Measurements from ENCODE around the gene MYB. TPM values are rescaled to one million over a fixed set of nuclear protein-coding genes. Genes with fewer than 3 reads are reported as not detected.
"Not testable (repeated sequence)": the region's sequence is repeated elsewhere in the genome, so short reads cannot be mapped to it uniquely, and the experiment has no call there.

MYB gene
- total RNA-seq, 3 donors from 2014 or later = 1.1 to 61.9 (median 37.0) TPM

DNA sequence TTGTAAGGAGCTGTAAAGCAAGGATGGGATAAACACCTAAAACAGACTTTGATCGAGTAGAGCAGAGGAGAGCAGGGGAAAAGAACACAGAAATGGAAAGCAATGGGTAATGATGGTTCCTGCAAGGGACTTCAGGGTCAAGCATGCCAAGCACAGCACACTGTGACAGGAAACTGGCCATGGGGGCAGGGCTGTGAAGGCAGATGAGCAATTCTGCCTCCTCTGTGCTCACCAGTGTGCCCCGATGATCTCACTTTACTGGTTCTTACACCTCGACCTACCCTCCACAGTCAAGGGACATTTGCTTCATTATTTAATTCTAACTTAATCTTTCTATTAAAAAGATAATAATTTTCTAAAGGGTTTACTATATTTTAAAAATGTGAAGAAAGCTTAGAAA lies 21.6 kb upstream of the MYB start:
- H3K4me3 ChIP-seq = no peak overlapping the region
- DNase-seq (ENCODE audit: low spot score in 2 of 2) = no peak
- TF ChIP-seq, protein P1, sequence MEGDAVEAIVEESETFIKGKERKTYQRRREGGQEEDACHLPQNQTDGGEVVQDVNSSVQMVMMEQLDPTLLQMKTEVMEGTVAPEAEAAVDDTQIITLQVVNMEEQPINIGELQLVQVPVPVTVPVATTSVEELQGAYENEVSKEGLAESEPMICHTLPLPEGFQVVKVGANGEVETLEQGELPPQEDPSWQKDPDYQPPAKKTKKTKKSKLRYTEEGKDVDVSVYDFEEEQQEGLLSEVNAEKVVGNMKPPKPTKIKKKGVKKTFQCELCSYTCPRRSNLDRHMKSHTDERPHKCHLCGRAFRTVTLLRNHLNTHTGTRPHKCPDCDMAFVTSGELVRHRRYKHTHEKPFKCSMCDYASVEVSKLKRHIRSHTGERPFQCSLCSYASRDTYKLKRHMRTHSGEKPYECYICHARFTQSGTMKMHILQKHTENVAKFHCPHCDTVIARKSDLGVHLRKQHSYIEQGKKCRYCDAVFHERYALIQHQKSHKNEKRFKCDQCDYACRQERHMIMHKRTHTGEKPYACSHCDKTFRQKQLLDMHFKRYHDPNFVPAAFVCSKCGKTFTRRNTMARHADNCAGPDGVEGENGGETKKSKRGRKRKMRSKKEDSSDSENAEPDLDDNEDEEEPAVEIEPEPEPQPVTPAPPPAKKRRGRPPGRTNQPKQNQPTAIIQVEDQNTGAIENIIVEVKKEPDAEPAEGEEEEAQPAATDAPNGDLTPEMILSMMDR (IDR thresholded peaks at IDR 0.05) = no peak
- TF ChIP-seq POLR2AphosphoS5 (IDR thresholded peaks at IDR 0.05) (no peak), POLR2A (IDR thresholded peaks at IDR 0.05) (no peak)
- no peaks in the 10 kb centered on the region for H3K9me3 ChIP-seq
- H3K27me3 ChIP-seq = no peaks in the 10 kb centered on the region
- H3K27ac ChIP-seq = no peak overlapping the region
- H3K36me3 ChIP-seq = no peaks in the 10 kb centered on the region
- intact Hi-C loops (cut with DNase I; ENCODE audit: low total_unique reads) = no loop called here
- H3K4me1 ChIP-seq = no peaks in the 10 kb centered on the region

DNA sequence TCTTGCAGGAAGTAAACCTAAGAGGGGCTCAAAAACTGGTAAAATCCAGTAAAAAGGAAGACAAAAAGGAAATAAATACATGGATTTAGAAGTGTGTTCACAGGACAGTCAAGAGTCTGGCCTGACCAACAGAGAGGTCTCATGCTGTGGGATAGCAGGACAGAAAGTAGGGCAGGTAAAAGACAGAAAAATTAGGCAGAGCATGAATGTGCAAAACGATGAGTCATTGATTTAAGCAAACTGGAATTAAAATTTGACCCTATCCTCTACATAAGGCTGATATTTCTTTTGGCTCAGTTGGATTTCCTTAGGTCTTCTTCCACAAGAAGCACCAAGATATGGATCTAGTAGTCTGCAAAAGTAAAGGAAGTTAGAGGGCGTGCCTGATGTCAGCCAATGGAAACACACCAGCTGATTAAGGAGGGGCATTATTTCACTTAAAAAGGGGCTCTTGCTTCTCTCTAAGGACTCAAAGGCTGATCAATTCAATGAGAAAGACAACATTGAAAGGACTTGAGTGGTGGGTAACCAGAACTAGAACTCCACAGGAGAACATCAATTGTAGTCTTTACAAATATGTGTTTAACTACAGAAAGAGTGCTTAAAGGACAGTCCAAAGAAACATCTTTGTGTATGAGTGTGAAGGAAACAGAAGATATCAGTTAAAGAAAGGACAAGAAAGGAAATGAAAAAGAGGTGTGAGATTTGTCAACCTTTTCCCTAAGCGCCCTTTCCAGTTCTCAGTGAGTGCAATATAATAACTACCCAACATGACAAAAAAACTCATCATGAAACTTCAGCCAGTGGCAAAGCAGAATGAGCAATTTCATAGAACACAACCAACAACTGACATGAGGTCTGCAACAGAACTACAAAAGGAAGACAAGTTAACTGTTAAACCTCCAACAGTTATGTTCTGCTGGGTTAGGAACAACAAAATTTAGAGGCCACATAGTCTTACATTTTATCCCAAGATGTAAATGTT lies 19.4 kb upstream of the MYB start:
- Histone ChIP-seq H3K4me1 (no peaks in the 10 kb centered on the region), H3K27me3 (no peaks in the 10 kb centered on the region), H3K27ac (no peak overlapping the region), H3K9me3 (no peaks in the 10 kb centered on the region), H3K36me3 (no peaks in the 10 kb centered on the region), H3K4me3 (no peak overlapping the region)
- no peak for DNase-seq (ENCODE audit: low spot score in 2 of 2)
- intact Hi-C loops (cut with DNase I; ENCODE audit: low total_unique reads) = no loop called here
- TF ChIP-seq, protein P1 (IDR thresholded peaks at IDR 0.05) = no peak
- TF ChIP-seq POLR2A (IDR thresholded peaks at IDR 0.05) (no peak), POLR2AphosphoS5 (IDR thresholded peaks at IDR 0.05) (no peak)

DNA sequence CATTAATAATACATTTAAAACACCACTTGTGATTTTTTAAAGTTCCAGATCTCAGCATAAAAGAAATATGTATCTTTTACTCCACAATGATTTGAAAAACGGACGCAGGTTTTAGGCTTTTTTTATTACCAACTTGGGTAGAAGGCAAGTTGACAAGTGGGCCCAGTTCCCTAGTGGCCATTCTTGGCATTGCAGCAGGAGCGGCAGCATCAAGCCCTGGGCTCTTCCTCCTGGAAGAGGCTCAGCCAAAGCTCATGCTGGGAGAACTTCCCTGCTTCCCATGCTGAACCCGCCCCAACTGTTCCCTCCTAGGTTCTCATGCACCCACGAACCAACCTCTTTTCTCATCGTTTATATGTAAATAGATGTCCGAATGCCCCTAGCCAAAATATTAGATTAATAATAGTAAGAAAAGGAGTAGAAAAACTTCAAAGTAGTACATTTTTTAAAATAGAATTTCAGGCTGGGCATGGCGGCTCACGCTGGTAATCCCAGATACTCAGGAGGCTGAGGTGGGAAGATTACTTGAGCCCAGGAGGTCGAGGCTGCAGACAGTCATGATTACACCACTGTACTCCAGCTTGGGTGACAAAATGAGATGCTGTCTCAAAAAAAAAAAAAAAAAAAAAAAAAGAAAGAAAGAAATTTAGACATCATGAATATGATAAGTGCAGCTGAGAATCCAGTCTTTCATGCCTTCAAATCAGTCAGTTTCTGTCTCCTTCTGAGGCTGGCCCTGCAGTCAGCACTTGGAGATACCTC lies 18.2 kb upstream of the MYB start:
- H3K27me3 ChIP-seq = no peaks in the 10 kb centered on the region
- no peaks in the 10 kb centered on the region for H3K9me3 ChIP-seq
- intact Hi-C loops (cut with DNase I; ENCODE audit: low total_unique reads) = no loop called here
- no peaks in the 10 kb centered on the region for H3K4me1 ChIP-seq
- TF ChIP-seq POLR2A (IDR thresholded peaks at IDR 0.05) (no peak), POLR2AphosphoS5 (IDR thresholded peaks at IDR 0.05) (no peak)
- TF ChIP-seq, protein P1 (IDR thresholded peaks at IDR 0.05) = no peak
- no peak overlapping the region for H3K27ac ChIP-seq
- H3K4me3 ChIP-seq = no peak overlapping the region
- no peak for DNase-seq (ENCODE audit: low spot score in 2 of 2)
- no peaks in the 10 kb centered on the region for H3K36me3 ChIP-seq

DNA sequence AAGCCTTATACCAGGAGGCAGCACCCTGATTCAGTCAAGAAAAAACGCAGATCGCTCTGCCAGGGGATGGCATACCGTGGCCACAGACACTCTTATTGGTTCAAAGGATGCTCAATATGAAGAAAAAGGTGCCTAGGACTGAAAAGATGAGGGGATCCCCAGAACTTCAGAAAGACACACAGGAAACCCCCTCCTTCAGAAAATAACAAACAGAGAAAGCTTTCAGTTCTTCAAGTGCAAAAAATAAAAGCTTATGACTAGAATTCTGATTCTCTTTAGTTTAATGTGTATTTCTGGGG lies 17.7 kb upstream of the MYB start:
- TF ChIP-seq, protein P1 (IDR thresholded peaks at IDR 0.05) = no peak
- TF ChIP-seq POLR2AphosphoS5 (IDR thresholded peaks at IDR 0.05) (no peak), POLR2A (IDR thresholded peaks at IDR 0.05) (no peak)
- H3K27ac ChIP-seq = no peak overlapping the region
- H3K4me3 ChIP-seq = no peak overlapping the region
- no peak for DNase-seq (ENCODE audit: low spot score in 2 of 2)
- H3K27me3 ChIP-seq = no peaks in the 10 kb centered on the region
- H3K4me1 ChIP-seq = no peaks in the 10 kb centered on the region
- intact Hi-C loops (cut with DNase I; ENCODE audit: low total_unique reads) = no loop called here
- H3K36me3 ChIP-seq = no peaks in the 10 kb centered on the region
- no peaks in the 10 kb centered on the region for H3K9me3 ChIP-seq

DNA sequence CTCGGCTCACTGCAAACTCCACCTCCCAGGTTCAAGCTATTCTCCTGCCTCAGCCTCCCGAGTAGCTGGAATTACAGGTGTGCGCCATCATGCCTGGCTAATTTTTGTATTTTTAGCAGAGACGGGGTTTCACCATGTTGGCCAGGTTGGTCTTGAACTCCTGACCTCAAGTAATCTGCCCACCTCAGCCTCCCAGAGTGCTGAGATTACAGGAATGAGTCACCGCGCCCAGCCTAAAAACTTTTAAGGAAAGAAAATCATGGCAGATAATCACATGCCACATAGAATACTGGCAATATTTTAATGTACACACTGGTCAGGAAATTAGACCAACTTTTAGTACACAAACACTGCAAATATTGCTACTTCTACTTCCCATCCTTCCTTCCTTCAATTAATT lies 16.7 kb upstream of the MYB start:
- intact Hi-C loops (cut with DNase I; ENCODE audit: low total_unique reads) = not testable (repeated sequence)

More for the DNA sequence above, 16.7 kb upstream of the MYB start:
- not testable (repeated sequence) for H3K27ac ChIP-seq; DNase-seq (ENCODE audit: low spot score in 2 of 2); H3K36me3 ChIP-seq; H3K27me3 ChIP-seq; H3K4me1 ChIP-seq; H3K9me3 ChIP-seq; H3K4me3 ChIP-seq
